ENCODE measurements around the gene SLC9B1. TPM values are rescaled to one million over a fixed set of nuclear protein-coding genes. Genes with fewer than 3 reads are reported as not detected.

The SLC9B1 gene, protein sequence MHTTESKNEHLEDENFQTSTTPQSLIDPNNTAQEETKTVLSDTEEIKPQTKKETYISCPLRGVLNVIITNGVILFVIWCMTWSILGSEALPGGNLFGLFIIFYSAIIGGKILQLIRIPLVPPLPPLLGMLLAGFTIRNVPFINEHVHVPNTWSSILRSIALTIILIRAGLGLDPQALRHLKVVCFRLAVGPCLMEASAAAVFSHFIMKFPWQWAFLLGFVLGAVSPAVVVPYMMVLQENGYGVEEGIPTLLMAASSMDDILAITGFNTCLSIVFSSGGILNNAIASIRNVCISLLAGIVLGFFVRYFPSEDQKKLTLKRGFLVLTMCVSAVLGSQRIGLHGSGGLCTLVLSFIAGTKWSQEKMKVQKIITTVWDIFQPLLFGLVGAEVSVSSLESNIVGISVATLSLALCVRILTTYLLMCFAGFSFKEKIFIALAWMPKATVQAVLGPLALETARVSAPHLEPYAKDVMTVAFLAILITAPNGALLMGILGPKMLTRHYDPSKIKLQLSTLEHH
- total RNA-seq (2014; rRNA removed; shearing (Covaris generic)) (not detected in 2 replicates), polyA plus RNA-seq (2016; fragmentation: Nextera tagmentation; extraction: Ambion mirVana) (0.19 and 0.51 TPM in 2 replicates)

DNA sequence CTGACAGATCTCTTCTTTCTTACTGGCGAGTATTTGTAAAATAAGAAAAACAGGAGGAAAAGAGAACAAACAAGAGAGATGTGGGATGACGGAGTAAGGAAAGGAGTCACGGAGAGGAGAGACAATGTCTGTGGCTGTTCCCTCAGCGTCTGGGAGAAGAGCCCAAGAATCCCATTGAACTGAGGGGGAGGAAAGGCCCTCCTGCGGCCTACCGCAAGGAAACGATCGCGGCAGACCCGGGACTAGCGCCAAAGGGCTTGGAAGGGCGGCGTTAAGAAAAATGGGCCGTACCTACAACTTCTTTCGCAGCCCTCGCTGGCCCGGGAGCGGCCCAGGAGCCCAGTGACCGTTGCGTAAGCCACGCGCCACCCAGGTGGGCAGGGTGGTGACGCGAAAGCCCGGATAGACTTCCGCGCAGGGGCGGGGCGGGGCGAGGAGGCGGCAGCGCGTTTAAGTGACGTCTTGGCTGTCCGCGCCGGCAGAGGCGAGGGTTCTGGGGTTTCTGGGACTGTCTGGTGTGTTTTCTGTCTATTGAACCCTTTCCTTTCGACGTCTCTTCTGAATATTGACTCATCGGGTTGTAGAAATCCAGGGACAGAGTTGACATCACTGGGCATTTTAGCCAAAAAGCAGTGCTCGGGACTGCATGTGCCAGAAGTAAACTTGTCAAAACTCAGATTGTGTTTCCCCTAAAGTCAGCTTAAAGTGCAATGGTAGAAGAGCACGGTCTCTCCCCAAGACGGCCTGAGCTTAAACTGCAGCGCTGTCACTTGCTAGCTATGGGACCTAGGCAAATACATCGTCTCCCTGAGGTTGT, at the start of gene SLC9B1:
Gene SLC9B1 (minus strand): TSS at position 398 of the 817 bp plus-strand sequence. CDS start 27,994 bp downstream, outside the sequence.
- 1 to 2% methylated on average over 46 of the region's 46 CpGs for WGBS, 2 experiments (ENCODE audit: low coverage in 1 of 2, low lambda C conversion rate in 2 of 2, missing lambda C conversion rate in 2 of 2)
- Histone ChIP-seq H3K27me3 (replicated peaks; ENCODE audit: insufficient read depth) (no peaks in the 10 kb centered on the region), H3K27ac (peak within 1 kb of the TSS; percentile 87), H3K9me3 (ENCODE audit: low read depth) (no peaks in the 10 kb centered on the region), H3K4me2 (ENCODE audit: unreplicated experiment) (peak within 1 kb of the TSS; percentile 92), H3F3A (ENCODE audit: insufficient read depth) (peaks cover 23% of the 10 kb centered on the region), H3K4me1 (ENCODE audit: insufficient read depth) (peaks cover 10% of the 10 kb centered on the region), H2AFZ (peak within 1 kb of the TSS; percentile 99), H3K4me3 (peak within 1 kb of the TSS; percentile 73), H3K79me2 (ENCODE audit: insufficient read depth) (no peaks in the 10 kb centered on the region), H3K36me3 (ENCODE audit: low read depth) (0 out of 2 replicates have a peak, but pooled peaks cover 4% of the 10 kb centered on the region), H3K9ac (peak within 1 kb of the TSS; percentile 87), H4K20me1 (ENCODE audit: insufficient read depth) (no peaks in the 10 kb centered on the region), H3K9me2 (ENCODE audit: insufficient read depth) (no peaks in the 10 kb centered on the region)
- in situ Hi-C loops (cut with MboI) = no loop called here
- 0 out of 2 replicates have a peak, but pooled peaks have one; percentile 31 for TF ChIP-seq EZH2phosphoT487 (IDR thresholded peaks at IDR 0.05; ENCODE audit: insufficient read depth, low read depth)
- TF ChIP-seq EZH2 (IDR thresholded peaks at IDR 0.05; ENCODE audit: insufficient read depth, poor library complexity, severe bottlenecking) = no peak
- peak; percentile 99 for DNase-seq

DNA sequence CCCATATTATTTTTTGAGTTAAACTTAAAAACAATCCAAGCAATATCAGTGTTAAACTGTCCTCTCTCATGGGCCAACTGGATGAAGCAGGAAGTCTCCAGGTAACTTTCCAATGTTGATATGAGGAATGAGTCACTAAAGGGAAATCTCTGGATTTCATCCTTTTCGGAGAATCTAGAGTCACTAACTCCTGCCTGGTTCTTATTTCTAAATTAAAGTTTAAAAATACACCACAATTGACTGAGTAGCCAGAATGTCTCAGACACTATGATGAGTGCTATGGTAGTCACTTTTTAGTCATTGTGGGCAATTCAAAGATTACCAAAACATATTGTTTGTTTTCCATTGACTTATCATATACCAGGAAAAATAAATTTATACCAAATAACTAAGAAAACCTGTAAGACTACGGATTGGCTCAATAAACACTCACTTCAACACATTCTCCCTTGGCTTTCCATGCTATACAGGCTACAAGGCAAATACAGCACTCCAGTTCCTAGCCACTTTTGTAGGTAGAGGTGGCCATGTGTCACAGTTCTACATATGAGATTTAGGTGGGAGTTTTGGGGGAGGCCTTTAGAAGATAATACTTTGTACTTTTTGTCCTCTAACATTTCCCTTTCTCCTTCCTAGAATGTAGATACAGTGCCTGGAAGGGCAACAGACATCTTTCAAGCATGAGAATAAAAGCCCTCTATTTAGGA, 48.5 kb upstream of the SLC9B1 start:
- Histone ChIP-seq H3K79me2 (ENCODE audit: insufficient read depth) (peaks cover 51% of the 10 kb centered on the region), H3K9me3 (ENCODE audit: low read depth) (no peaks in the 10 kb centered on the region), H3K27ac (peak overlapping the region; percentile 65), H3K4me3 (no peak overlapping the region), H3K9ac (no peak overlapping the region), H3K9me2 (ENCODE audit: insufficient read depth) (no peaks in the 10 kb centered on the region), H3K27me3 (replicated peaks; ENCODE audit: insufficient read depth) (no peaks in the 10 kb centered on the region), H3K4me2 (ENCODE audit: unreplicated experiment) (peak overlapping the region; percentile 22), H4K20me1 (ENCODE audit: insufficient read depth) (no peaks in the 10 kb centered on the region), H3K4me1 (ENCODE audit: insufficient read depth) (peaks cover 13% of the 10 kb centered on the region), H3K36me3 (ENCODE audit: low read depth) (peaks cover 7% of the 10 kb centered on the region; the same call in 1 of the 2 replicates), H3F3A (ENCODE audit: insufficient read depth) (peaks cover 19% of the 10 kb centered on the region), H2AFZ (no peak overlapping the region)
- in situ Hi-C loops (cut with MboI) = no loop called here
- peak; percentile 72 for DNase-seq
- 21 to 22% methylated on average over 2 of the region's 2 CpGs for WGBS, 2 experiments (ENCODE audit: low coverage in 1 of 2, low lambda C conversion rate in 2 of 2, missing lambda C conversion rate in 2 of 2)
- TF ChIP-seq EZH2 (IDR thresholded peaks at IDR 0.05; ENCODE audit: insufficient read depth, poor library complexity, severe bottlenecking) (no peak), EZH2phosphoT487 (IDR thresholded peaks at IDR 0.05; ENCODE audit: insufficient read depth, low read depth) (no peak)

DNA sequence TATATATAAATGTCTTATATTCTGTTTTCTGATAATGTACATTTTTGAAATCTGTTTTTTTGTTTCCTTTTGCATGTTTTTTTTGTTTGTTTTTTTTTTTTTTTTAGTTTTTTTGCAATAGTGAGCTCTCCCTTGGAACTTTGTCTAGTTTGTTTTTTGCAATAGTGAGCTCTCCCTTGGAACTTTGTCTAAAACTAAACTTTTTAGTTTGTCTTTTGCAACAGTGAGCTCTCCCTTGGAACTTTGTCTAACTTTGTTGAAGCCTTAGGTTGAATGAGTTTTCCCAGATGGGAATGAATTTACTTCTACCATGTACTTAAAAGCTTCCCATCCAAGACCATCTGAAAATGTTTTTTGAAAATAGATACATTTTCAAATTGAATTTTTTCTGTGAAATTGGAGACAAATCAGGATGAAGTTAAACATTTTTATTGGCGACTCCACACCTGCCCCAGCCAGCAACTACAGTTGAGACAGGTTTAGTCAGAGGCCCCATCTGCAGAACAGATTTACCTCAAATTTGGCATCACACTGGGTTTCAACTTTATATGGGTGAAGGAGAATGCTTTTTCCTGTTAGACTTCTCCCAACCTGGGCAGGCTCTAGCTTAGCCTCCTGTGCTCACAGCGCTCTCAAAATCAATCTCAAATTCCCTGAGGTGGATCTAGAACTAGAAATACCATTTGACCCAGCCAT, 41.1 kb upstream of the SLC9B1 start:
- no peaks in the 10 kb centered on the region for H4K20me1 ChIP-seq (ENCODE audit: insufficient read depth)
- no peaks in the 10 kb centered on the region for H3K27me3 ChIP-seq (replicated peaks; ENCODE audit: insufficient read depth)
- H3K36me3 ChIP-seq (ENCODE audit: low read depth) = 0 out of 2 replicates have a peak, but pooled peaks cover 6% of the 10 kb centered on the region
- H3K4me2 ChIP-seq (ENCODE audit: unreplicated experiment) = no peak overlapping the region
- H3K27ac ChIP-seq = no peak overlapping the region
- DNase-seq = no peak
- WGBS, 2 experiments (ENCODE audit: low coverage in 1 of 2, low lambda C conversion rate in 2 of 2, missing lambda C conversion rate in 2 of 2) = 94 to 100% methylated on average over 2 of the region's 2 CpGs
- no peaks in the 10 kb centered on the region for H3F3A ChIP-seq (ENCODE audit: insufficient read depth)
- H2AFZ ChIP-seq = no peak overlapping the region
- H3K9ac ChIP-seq = no peak overlapping the region
- no peaks in the 10 kb centered on the region for H3K4me1 ChIP-seq (ENCODE audit: insufficient read depth)
- TF ChIP-seq EZH2 (IDR thresholded peaks at IDR 0.05; ENCODE audit: insufficient read depth, poor library complexity, severe bottlenecking) (no peak), EZH2phosphoT487 (IDR thresholded peaks at IDR 0.05; ENCODE audit: insufficient read depth, low read depth) (no peak)
- no peaks in the 10 kb centered on the region for H3K9me2 ChIP-seq (ENCODE audit: insufficient read depth)
- no peaks in the 10 kb centered on the region for H3K9me3 ChIP-seq (ENCODE audit: low read depth)
- no peak overlapping the region for H3K4me3 ChIP-seq
- no peaks in the 10 kb centered on the region for H3K79me2 ChIP-seq (ENCODE audit: insufficient read depth)
- in situ Hi-C loops (cut with MboI) = no loop called here
